HG02610 (cell line): ENCODE data around the gene LAMA2.

Experiments
- ATAC-seq: cut with Tn5 transposase; IDR thresholded peaks from one replicate; pipeline ENCODE4 v1.9.1; 2021; ENCODE audit warnings: mild to moderate bottlenecking, moderate library complexity; ENCODE audit not compliant: unreplicated experiment

LAMA2 gene

DNA sequence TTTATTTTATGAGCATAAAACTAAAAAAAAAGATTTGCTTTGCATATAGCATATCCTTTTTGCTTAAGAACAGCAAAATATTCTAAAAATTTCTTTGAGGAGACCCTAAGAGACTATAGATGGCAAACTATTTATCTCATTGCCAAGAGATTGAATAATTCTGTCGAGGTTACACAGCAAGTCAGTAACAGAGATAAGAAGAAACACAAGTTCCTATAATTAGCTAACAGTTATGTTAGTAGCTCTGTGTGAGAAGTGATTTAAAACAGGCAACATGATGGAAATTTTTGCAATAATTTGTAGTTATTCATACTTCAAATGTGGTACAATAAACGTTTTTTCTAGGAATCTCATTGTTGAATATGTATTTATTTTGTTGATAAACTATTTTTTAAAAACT is 9.1 kb downstream of the LAMA2 start:
- ATAC-seq: no peak

DNA sequence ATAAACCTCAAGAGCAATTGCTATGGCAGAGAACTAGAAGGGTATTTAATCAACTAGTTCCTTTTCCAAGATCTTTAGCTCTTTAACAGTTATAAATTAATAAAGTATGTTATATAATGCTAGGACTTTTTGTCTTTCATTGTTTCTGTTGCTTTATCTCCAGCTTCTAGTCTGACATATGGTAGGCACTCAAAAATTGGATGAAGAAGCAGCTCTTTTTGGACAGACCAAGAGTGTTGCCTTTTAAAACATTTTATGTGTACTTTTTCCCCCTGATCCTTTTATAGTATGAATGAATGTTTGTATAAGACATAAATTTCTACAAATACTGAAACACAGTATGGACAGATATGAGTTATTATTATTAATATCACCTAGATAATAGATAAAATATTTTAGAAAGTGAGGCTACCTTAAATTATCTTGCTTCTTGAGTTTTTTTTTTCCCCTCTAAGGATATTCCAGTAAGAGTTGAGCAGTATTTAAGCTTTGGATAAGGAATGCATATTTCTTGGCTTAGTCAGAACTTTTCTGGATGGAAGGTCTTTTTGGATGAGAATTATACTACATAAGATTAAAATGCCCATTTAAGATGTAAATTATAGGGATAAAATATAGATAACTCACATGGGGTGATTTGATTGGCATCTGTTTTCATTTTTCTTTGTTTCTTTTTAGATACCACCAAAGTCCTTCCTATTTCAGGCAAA is 16.6 kb downstream of the LAMA2 start:
- no peak for ATAC-seq

DNA sequence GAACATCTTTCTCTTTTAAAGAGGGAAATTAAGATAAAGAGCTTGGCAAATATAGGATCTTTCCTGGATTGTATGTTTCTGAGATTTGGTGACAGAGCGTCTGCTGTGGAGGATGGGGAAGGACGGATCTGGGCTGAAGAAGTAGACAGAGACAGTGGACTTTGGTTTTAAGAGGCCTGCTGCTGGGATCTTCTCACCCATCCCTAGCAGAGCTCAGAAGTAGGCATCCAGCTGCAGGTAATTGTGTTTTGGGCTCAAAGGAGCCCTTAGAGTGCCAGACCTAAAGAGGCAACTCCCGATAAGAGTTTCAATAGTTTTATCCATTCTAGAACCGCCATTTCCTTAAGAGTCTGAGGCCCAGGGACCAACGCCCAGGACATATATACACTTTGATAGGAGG is 20.8 kb downstream of the LAMA2 start:
- no peak for ATAC-seq

DNA sequence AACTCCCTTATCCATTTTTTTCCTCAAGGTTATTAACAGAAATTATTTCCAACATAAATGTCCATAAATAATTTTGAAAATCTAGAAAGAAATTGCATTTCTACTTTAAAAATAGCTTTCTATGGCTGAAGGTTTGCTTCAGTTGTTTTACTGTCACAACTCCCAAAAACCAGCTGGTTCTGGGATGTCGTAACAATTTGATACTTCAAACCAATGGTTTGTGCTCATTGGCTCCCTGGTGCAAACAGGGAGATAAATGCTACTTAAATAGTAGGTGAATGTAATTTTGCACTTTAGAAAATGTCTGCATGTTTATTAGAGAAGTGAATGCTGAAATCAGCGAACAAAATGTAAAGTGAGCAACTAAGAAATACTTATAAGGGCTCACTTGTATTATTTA is 31.1 kb downstream of the LAMA2 start:
- ATAC-seq: no peak

DNA sequence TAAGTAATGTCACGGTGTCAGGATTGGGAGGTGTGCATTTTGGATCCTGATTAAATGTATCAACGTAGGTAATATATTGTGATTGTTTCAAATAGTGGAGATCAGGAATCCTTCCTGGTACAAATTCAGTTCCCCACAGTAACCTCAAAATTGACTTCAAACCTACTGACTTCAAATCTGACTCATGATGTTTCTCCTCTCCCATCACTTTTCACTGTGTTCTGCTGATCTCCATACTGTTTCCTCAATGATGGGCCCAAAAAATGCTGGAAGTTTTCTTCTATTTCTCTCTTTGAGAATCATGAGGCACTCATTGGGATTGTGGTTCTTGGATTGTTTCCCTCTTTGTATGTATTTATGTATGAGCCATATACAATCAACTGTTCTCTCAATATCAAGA is 35.9 kb downstream of the LAMA2 start:
- ATAC-seq: no peak

DNA sequence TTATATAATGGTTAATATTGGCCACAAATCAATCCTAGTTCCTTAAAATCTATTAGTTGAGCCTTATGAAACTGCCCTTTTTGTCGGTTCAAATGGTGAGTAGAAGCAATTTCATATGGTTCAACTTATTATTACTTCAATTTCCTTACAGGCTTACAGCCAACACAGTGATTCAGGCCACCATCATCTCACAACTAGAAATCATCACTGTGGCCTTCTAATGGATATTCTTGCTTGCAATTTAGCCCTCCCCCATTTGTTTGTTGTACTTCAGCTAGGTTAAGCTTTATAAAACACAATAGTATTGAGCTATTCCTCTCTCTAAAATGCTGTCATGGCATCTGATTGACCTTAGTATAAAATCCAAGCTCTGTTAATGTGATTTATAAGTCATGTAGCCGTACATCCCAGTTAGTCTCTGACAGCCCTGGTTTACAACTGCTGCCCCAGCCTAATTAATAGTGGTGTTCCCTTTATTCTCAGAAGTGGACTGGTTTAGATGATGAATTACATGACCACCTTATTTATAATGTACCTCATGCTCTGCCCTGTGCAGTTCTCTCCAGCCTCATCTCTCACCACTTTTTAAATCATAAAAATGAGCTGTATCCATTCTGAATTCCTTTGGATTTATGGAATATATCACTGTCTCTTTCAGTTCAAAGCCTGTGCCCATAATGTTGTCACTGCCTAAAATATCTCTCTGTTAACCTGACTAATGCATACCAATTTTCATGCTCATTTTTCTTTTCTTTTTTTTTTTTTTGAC is 36.7 kb downstream of the LAMA2 start:
- ATAC-seq: no peak

DNA sequence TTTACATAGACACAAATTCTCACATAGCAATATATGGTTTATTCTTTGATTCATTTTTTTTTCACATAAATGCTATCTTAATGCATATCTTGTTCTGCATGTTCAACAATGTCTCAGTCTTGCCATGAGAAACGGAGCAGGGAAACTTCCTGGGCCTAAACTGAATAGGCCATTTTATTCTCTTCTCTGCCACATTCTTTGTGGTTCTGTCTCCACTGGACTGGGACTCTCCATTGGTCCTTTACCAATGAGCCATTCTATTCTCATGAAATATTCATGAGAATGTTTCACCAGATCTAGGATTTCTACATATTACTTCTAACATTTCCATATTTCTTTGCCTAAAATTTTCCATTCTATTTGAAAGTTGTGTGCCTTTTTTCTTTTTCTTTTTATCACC is 42.8 kb downstream of the LAMA2 start:
- no peak for ATAC-seq

DNA sequence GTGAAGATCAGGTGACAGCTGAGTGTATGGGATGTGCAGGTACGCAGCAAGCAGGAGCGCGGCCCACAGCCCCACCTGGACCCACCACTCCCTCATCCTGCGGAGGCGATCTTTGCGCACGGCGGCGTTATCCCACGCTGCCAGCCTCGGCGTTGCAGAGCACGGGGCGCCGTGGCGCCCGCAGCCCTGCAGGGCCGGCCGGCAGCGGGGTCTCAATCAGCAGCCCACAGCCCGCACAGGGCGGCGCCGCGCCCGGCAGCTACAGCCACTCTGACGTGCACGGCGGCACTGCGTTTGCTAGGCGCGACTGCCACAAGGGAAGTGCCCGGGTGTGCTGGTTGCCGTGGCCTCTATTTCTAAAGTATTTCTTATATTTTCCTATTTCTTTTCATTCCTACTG is 46.9 kb downstream of the LAMA2 start:
- no peak for ATAC-seq

DNA sequence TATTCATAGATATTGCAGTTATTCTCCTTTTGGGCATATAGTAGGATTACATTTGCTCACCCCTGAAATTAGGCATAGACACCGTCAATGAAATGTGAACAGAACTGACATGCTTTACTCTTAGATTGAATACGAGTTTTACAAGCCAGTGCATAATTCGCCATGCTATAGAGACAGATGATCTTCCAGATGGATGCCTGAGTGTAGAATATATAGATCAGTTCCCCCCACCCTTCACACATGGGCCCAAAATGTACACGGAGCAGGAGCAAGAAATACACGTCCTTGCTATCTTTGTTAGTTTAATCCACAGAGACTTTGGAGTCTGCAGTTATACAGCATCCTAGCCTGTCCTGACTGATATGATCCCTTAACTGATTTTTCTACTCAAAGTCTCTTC is 47.4 kb downstream of the LAMA2 start:
- no peak for ATAC-seq

DNA sequence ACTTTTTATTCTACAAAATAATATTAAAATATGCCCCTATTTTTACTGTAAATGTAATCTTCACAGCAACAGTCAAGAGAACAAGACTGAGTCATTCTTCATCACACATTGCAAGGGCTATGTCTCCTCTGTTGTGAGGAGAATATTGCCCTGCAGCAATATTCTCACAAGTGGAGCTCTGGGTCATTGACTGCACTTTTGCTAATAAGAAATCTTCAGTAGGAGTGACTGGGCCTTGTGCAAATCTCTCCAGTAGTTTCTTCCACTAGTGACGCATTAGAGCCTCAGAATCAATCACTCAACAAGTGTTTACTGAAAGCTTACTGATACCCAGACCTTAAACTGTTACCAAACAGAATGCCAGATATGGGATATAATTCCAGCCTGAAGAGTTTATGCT is 49.1 kb downstream of the LAMA2 start:
- ATAC-seq: no peak

DNA sequence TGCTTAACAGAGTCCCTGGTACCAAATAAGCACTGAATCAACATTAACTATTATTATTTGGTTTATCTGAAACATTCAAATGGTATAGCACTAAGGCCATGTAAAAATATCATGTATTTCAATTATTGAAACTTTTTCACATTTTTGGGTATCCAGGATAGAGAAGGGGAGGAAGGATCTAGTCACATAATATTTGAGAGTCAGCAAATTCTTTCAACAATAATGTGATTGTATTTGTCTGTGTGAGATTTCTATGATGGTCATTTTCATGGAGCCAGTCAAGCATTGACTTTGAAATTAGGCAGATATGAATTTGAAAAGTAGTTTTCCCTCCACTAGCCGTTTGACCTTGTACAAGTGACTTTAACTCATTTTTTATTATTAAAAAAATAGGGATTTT is 67.9 kb downstream of the LAMA2 start:
- ATAC-seq: no peak

DNA sequence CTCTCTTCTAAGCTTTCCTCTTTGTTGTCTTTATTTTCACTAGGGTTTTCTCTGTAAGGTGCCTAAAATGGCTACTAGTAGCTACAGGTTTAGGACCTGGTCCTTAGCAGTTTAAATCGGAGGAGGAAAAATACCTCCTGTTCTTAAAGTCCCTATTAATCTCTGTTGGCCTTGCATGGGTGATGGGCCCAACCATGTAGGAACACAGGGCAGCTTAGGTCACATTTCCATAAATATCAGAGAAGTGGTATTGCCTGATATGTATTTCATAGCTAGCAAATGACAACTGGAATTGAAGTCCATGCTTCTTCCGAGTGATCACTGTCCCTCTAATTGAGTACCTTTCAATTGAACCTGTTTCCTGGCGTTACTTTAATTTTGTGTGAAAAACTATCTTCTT is 70.0 kb downstream of the LAMA2 start:
- ATAC-seq: no peak

DNA sequence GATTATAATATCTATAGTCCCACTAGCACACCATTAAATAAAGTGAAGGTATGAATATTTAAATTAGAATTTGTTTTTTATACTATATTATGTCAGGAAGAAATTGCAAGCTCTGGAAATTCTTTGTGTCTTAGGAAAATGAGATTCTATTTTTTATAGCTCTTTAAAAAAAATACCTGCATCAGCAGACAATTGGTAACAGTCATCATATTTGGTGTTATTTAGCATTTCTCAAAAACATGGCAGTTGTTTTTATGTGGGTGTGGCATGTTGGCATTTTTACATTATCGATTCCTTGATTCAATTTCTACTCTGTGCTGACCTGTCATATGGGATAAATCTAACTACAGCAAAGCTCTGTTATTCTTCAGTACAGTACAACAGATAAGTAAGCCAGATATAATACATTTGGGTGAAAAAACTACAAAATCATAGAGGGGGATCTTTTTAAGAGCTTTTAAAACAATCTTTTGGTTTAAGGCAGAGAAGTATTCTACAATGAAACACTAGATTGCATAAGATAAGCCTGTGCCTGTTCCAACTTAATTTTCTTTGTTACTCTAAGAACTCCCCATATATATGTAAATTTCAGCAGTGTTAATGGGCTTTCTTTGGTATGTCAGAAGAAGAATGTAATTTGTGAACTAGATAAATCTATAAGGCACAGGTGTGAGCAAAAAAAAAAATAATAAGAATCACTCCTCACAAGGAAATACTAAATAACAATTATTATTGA is 71.5 kb downstream of the LAMA2 start:
- no peak for ATAC-seq

DNA sequence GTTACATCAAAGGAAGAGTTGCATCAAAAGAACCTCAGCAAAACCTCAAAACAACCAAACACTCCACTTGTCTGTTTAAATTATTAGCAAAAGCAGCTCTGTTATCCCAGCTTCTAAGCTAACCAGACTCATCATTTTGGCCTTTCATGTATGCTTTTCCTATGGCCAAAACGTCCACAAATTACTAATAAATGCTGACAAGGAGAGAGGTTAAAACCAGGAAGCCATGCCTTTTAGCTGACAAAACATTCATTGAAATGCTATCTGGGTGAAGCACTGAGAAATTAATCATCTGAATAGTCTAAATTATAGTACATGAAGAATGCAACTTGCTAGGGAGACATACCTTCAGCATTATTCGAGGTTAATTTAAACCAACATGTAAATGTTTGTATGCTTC is 80.6 kb downstream of the LAMA2 start:
- no peak for ATAC-seq

DNA sequence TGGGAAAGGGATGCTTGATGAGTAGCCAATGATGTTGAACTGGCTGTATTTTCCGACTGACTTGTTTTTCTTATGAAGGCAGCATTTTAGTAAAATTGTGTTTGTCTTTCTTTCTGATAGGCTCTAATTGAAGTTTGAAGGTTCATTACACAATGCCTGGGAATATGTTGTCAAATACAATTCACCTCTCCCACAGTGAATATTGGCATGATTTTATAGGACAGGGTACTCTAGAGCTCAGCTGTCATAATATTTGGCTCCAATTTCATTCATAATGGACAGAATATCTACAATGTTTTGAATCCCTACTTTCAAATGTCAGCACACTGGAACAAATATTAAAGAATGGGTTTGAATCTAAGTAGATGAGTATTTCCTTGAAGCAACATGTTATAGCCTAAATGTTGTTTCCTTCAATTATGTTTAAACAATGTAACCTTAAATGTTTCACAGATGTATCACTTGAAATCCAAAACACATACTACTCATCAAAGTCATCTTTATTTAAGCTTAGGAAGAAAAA is 81.4 kb downstream of the LAMA2 start:
- ATAC-seq: no peak

DNA sequence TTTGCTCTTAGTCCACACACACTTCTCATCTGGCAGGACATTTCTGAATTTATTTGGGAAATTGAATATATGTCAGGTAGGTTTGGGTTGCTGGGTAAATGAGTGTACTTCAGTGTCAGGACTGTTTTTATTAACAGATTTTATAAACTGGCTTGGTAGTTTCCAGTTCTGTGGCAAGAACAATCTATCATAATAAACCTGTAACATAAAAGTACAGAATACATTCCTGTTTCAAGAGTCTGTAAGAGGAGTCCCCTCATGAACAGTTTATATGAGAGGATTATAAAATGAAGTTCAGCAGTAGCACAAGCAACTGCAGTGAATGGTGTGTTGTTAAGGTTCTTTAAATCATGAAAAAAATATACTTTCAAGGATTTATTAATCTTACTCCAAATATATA is 81.8 kb downstream of the LAMA2 start:
- ATAC-seq: no peak

DNA sequence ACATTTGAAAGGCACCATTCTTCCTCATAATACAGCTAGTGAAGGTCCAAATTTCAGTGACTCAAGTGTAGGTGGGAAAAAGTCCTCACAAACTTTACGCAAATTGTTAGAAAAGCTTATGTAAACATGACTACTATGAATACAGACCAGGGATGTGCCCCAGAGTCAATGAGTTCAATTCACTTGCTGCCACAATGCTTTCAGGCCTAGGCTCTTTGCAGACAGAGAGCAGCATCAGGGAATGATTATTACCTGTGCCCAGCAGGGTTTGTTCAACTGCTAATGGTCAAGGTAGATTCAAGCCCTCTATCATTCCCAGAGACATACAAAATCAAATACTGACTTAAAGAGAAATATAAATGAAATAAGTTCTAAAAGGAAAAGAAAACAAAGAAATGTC is 84.0 kb downstream of the LAMA2 start:
- no peak for ATAC-seq

DNA sequence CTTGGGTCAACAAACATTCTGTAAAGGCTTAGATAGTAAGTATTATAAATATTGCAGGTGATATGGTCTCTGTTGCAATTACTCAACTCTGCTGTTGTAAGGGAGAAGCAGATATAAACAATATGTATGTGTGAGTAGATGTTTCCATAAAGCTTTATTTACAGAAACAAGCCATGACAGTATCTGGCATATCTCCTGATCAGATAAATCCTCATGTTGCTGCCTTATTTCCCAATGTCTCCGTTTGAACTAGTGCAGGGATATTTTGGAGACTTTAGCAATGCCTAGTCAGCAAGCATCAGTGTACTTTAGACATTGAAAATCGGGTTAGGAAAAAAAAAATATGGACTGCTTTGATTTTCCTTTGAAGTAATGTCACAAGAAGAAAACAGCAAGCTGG is 96.1 kb downstream of the LAMA2 start:
- ATAC-seq: no peak

DNA sequence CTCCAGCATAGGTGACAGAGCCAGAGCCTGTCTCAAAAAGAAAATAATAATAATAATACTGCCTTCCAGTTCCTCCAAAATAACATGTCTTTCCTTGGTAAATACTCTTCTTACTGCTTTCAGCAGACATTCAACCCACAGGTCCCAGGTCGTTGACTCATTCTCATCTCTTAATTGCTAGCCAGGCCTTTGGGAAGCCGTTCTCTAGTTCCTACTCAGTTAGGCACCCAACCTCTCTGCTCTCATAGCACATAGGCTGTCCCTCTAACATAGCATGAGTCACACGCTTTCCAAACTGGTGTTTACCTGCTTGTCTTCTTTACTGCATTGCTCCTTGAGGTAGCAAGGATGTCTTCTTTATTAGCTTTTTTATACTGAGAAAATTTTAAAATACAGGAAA is 98.8 kb downstream of the LAMA2 start:
- no peak for ATAC-seq

DNA sequence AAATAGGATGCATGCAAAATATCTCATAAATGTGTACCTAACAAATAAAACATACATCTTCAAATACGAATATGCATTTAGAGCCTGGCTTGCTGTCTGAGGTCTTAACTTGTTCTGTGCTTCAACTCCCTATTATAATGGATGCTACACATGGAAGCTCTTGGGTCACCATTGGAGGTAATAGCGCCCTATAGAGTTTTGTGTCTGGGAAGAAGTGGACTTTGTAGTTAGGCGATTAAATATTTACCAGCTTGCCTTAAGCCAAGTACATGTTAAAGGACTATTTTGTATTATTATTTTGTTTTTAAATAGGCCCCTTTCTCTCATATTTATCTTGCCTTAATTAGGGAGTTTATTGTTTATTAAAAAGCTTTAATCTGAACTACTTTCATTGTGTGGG is 107.4 kb downstream of the LAMA2 start:
- no peak for ATAC-seq

DNA sequence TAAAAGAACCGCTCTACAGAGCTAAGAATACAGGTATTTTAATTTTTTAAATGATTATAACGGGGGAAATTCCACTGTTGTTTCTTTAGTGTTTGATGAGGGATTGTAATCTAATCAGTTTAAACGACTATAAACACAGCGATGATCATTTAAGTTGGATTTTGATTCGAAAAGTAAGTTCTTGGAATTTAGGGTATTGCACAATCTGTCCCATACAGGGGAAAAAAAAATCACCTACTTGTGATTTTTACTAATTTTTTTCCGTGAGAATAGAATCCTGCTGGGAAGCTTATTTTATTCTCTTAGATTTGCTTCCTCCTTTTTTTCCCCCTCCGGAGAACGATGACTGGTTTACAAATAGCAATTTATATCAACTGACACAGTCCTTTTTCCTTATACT is 108.0 kb downstream of the LAMA2 start:
- ATAC-seq: no peak

DNA sequence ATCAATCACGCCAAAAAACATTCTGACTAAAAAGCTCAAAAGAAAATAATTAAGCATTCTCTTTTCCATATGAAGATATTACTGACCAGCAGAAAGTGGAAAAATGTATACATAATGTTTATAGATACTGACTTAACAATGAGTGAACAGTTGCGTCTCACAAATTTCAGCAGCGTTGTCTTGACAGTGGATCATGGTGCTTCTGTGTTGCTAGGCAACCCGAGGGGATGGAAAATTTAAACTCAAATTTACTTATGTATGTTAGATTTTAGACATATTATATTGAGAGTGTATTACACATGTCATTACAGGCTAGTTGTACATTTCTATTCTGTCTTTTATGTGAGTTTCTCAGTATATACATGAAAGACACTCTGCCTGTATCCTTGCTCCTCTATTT is 110.2 kb downstream of the LAMA2 start:
- ATAC-seq: no peak
